Right kidney (tissue), 1 donor: Measurements from ENCODE around the gene UFL1.

Source experiments
- DNase-seq: peaks from one replicate; pipeline ENCODE4 v3.0.0-alpha.2; 2016

Gene UFL1

DNA sequence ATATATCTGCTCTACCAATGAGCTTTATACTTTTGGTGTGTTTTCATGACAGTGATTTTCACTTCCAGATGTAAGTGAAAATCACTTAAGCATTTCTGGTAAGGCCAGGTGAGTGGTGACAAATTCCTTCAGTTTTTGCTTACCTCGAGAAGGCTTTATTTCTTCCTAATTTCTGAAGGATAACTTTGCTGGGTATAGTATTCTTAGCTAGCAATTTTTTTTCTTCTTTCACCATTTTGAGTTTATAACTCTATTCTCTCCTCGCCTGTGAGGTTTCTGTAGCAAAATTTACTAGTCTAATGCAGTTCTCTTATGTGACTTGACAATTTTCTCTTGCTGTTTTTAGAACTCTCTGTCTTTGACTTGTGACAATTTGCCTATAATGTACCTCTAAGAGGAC is 48.4 kb downstream of the UFL1 start:
- DNase-seq: no peak

DNA sequence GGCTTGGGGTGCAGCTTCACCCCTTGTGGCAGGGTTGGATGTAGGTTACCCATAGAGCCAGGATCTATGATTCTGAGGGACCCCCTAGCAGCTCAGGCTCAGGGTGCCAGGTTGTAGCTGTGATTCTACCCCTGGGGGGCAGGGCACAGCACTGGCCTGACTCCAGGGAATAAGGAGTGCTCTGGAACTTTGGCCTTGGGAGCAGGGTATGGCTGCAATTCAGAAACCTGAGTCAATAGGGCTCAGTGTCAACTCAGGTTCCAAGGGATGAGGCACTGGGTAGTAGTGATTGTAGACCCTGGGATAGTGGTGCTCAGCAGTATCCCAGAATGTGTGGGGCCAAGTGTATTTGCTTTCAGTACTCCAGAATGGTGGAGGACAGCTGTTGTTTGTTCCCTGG is 49.9 kb downstream of the UFL1 start:
- no peak for DNase-seq

DNA sequence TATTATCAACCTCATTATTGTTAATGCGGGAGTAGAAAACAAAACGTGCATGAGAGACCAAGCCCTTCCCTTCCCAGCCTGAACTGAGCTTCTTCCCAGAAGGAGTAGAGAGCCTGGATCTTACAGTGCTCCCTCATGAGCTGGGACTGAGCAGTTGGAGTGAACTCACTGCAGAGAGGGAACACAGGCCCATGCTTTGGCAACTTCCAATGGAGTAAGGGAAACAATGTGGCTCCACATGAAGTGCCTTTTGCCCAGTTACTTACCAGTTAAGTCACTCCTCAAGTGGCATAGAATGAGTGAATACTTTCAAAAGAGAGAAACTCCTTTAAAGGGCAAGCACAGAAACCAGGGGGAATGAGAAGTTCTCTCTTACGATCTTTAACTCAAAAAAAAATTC is 53.8 kb downstream of the UFL1 start:
- no peak for DNase-seq

DNA sequence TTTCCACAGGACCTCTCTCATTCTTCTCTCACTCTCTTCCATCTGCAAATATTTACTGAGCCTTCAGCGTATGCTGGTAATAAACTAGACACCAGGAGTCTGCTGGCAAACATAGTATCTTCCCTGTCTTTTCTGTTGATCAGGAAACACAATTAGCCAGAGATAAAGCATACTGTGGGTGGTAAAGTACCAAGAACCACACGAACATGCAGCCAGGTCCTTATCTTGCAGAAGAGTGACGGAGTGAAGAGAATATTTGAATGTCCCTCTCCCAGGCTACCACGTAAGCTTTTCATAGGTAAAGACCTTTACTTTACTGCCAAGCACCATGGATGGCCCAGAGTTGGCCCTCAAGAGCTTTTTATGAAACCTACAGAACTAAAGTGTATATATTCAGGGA is 54.6 kb downstream of the UFL1 start:
- no peak for DNase-seq

DNA sequence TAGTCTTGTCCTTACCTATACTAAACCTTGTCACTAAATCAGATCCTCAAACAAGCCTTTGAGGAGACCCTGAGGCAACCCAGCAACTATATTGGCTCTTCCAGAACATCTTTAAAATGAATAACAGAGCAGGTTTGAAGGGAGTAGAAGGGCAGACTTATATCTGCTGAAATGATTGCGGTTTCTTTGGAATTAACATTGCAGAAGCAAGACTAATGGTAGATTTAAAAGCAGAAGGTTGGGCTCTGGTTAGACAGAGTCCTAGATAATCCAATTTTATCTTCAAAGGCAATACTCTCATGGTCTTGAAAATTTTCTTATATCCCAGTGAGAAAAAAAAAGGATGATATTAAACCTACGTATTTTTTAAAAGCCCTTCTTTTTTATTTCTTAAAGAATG is 60.4 kb downstream of the UFL1 start:
- no peak for DNase-seq

DNA sequence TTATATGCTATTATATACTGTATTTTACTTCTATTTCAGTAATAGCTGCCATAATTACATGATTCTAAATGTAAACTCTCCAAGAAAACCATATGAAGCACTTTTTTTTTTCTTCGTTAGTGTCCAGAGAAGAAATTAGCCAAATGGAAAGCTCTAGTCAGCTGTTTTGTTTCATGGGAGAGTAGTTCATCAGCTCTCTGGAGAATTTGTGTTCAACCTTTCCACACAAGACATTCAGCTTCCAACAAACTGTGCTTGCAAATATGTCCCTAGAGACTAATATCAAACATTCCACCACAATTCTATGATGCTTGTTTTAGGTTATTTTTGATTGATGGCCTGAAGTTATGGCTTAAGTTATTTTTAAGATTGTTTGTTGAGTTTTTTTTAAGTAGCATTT is 60.8 kb downstream of the UFL1 start:
- DNase-seq: no peak

DNA sequence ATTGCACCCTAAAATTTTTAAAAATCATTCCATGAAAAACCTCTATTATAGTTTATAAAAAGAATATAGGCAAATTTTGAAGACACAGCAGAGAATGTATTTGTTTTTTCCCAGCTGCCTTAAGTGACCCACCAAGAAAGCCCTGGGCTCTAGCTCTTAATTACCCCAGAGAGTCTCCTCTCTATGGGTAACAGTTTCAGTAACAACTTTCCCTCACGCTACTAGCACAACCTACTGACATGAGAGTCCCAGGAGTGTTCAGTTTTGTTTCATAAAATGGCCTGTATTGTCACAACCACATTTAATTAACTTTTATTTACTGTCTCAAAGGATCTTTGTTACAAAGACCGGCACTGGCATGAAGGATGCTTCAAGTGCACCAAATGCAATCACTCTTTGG is 82.8 kb downstream of the UFL1 start:
- no peak for DNase-seq
